ENCODE results near the gene TM4SF18. TPM values are rescaled to one million over a fixed set of nuclear protein-coding genes. Genes with fewer than 3 reads are reported as not detected.
A peak's percentile ranks its signal among the peaks of the same experiment; 100 is the strongest.

Gene TM4SF18
- total RNA-seq, 1 donor from 2014 or later = not detected

DNA sequence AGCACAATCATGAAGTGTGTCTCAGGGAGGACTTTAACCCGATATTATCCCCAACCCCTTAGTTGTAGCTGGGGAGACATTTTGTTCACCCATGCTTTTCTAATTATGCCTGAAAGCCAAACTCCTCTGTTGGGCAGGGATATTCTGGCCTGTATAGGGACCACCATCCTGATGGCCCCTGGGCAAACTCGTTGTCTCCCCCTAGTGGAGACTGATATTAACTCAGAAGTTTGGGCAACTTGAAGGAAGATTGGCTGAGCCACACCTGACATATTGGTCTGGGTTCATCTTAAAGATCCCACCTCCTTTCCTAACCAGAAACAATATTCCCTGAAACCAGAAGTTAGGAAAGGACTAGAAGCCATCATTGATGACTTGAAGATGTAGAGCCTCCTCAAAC is 42.3 kb downstream of the TM4SF18 start:
- no peaks in the 10 kb centered on the region for H3K4me1 Mint-ChIP-seq
- no peak overlapping the region for H3K4me3 Mint-ChIP-seq
- peak; percentile 53 for TF ChIP-seq CTCF (conservative IDR thresholded peaks at IDR 0.05)
- DNase-seq (ENCODE audit: low read depth, low spot score) = no peak
- peaks cover 2% of the 10 kb centered on the region for H3K36me3 Mint-ChIP-seq (ENCODE audit: low read depth)
- no peaks in the 10 kb centered on the region for H3K27me3 Mint-ChIP-seq (ENCODE audit: low read depth)
- peaks cover 11% of the 10 kb centered on the region for H3K9me3 Mint-ChIP-seq
- H3K27ac Mint-ChIP-seq (ENCODE audit: unreplicated experiment) = no peak overlapping the region

DNA sequence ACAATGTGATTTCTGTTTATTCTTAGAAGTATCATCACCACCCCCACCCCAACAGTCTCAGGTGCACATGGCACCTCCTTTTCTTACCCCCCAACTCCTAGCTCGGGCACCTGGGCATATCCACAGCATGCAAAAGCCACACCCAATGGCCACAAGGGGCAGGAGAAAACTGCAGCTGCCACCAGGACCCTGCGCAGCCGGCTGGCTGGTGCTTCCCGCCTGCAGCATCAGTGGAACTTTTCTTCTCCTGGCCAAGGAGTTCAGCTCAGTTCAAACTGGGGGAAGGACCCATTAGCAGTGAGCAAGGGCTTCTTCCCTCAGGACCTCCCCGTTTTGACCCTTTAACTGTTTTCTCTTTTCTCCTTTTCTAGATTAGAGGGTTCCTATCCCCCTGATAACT is 44.8 kb downstream of the TM4SF18 start:
- H3K27me3 Mint-ChIP-seq (ENCODE audit: low read depth) = no peaks in the 10 kb centered on the region
- peaks cover 2% of the 10 kb centered on the region for H3K9me3 Mint-ChIP-seq
- DNase-seq (ENCODE audit: low read depth, low spot score) = no peak
- no peak for TF ChIP-seq CTCF (conservative IDR thresholded peaks at IDR 0.05)
- no peak overlapping the region for H3K27ac Mint-ChIP-seq (ENCODE audit: unreplicated experiment)
- H3K4me3 Mint-ChIP-seq = no peak overlapping the region
- no peaks in the 10 kb centered on the region for H3K36me3 Mint-ChIP-seq (ENCODE audit: low read depth)
- H3K4me1 Mint-ChIP-seq = no peaks in the 10 kb centered on the region

GRCh38 chr3:149284034-149284433 is 49.4 kb downstream of the TM4SF18 start:
- no peaks in the 10 kb centered on the region for H3K4me1 Mint-ChIP-seq
- H3K36me3 Mint-ChIP-seq (ENCODE audit: low read depth) = no peaks in the 10 kb centered on the region
- H3K27ac Mint-ChIP-seq (ENCODE audit: unreplicated experiment) = no peak overlapping the region
- H3K27me3 Mint-ChIP-seq (ENCODE audit: low read depth) = no peaks in the 10 kb centered on the region
- DNase-seq (ENCODE audit: low read depth, low spot score) = no peak
- no peak overlapping the region for H3K4me3 Mint-ChIP-seq
- H3K9me3 Mint-ChIP-seq = peaks cover 2% of the 10 kb centered on the region
- TF ChIP-seq CTCF (conservative IDR thresholded peaks at IDR 0.05) = no peak

GRCh38 chr3:149283401-149283800 is 50.0 kb downstream of the TM4SF18 start:
- Mint-ChIP-seq H3K27ac (ENCODE audit: unreplicated experiment) (no peak overlapping the region), H3K4me3 (no peak overlapping the region)

GRCh38 chr3:149282836-149283235 is 50.6 kb downstream of the TM4SF18 start:
- Mint-ChIP-seq H3K9me3 (peaks cover 2% of the 10 kb centered on the region), H3K27me3 (ENCODE audit: low read depth) (no peaks in the 10 kb centered on the region), H3K27ac (ENCODE audit: unreplicated experiment) (no peak overlapping the region), H3K4me1 (no peaks in the 10 kb centered on the region), H3K36me3 (ENCODE audit: low read depth) (no peaks in the 10 kb centered on the region), H3K4me3 (no peak overlapping the region)
- TF ChIP-seq CTCF (conservative IDR thresholded peaks at IDR 0.05) = no peak
- DNase-seq (ENCODE audit: low read depth, low spot score) = no peak

More at GRCh38 chr3:149283401-149283800, 50.0 kb downstream of the TM4SF18 start:
- no peak for DNase-seq (ENCODE audit: low read depth, low spot score)
- H3K4me1 Mint-ChIP-seq = no peaks in the 10 kb centered on the region
- no peak for TF ChIP-seq CTCF (conservative IDR thresholded peaks at IDR 0.05)
- peaks cover 2% of the 10 kb centered on the region for H3K9me3 Mint-ChIP-seq
- no peaks in the 10 kb centered on the region for H3K36me3 Mint-ChIP-seq (ENCODE audit: low read depth)
- H3K27me3 Mint-ChIP-seq (ENCODE audit: low read depth) = no peaks in the 10 kb centered on the region

- Mint-ChIP-seq H3K36me3 (ENCODE audit: low read depth) (no peaks in the 10 kb centered on the region), H3K4me3 (no peak overlapping the region), H3K27me3 (ENCODE audit: low read depth) (peaks cover 2% of the 10 kb centered on the region), H3K27ac (ENCODE audit: unreplicated experiment) (no peak overlapping the region), H3K4me1 (no peaks in the 10 kb centered on the region), H3K9me3 (peaks cover 2% of the 10 kb centered on the region)
- DNase-seq (ENCODE audit: low read depth, low spot score) = no peak
- no peak for TF ChIP-seq CTCF (conservative IDR thresholded peaks at IDR 0.05)
These were observed 51.1 kb downstream of the TM4SF18 start for GRCh38 chr3:149282322-149282721.

All from neural crest cell (in vitro differentiated cells).